Liver (tissue), 9 donors: ENCODE results near the gene PLEKHA6. TPM values are rescaled to one million over a fixed set of nuclear protein-coding genes. Genes with fewer than 3 reads are reported as not detected.

ENCODE experiments used
- DNase-seq: peaks from one replicate; pipeline ENCODE4 v3.0.0-alpha.2; 2017; ENCODE audit warnings: low spot score
- H3K27ac ChIP-seq, 2 donors: one replicate each; pipeline ENCODE4 v1.7.0; 2013; ENCODE audit warnings: inconsistent platforms in 2 of 2, low read length in 2 of 2, control low read depth in 1 of 2, low read depth in 1 of 2, mild to moderate bottlenecking in 1 of 2
- H3K27me3 ChIP-seq, 4 donors: one replicate each; pipeline versions ENCODE4 v1.6.1 to v1.7.0; 2013; ENCODE audit warnings: low read length in 3 of 4, inconsistent platforms in 1 of 4, mild to moderate bottlenecking in 1 of 4, moderate library complexity in 1 of 4; ENCODE audit not compliant: control insufficient read depth in 4 of 4, insufficient read depth in 4 of 4
- H3K36me3 ChIP-seq, 4 donors: one replicate each; pipeline versions ENCODE4 v1.6.1 to v1.7.0; 2013; ENCODE audit warnings: low read length in 3 of 4, mild to moderate bottlenecking in 3 of 4, low read depth in 1 of 4, moderate library complexity in 1 of 4; ENCODE audit not compliant: control insufficient read depth in 4 of 4, insufficient read depth in 3 of 4
- H3K4me1 ChIP-seq, 4 donors: one replicate each; pipeline versions ENCODE4 v1.6.1 to v1.7.0; 2013; ENCODE audit warnings: low read length in 3 of 4, mild to moderate bottlenecking in 3 of 4, moderate library complexity in 1 of 4; ENCODE audit not compliant: control insufficient read depth in 4 of 4, insufficient read depth in 4 of 4
- H3K4me3 ChIP-seq, 3 donors: one replicate each; pipeline versions ENCODE4 v1.6.1 to v1.7.0; 2013; ENCODE audit warnings: low read length in 3 of 3, control low read depth in 1 of 3, low read depth in 1 of 3, mild to moderate bottlenecking in 1 of 3
- H3K9ac ChIP-seq, 2 donors: one replicate each; pipeline ENCODE4 v1.7.0; 2013; ENCODE audit warnings: low read length in 2 of 2, mild to moderate bottlenecking in 2 of 2, moderate library complexity in 2 of 2, control low read depth in 1 of 2, low read depth in 1 of 2
- H3K9me3 ChIP-seq, 4 donors: one replicate each; pipeline versions ENCODE4 v1.6.1 to v1.7.0; 2013; ENCODE audit warnings: low read length in 3 of 4; ENCODE audit not compliant: control insufficient read depth in 4 of 4
- ATF3 ChIP-seq: IDR thresholded peaks from 2 replicates; pipeline ENCODE4 v1.6.1; 2016; ENCODE audit warnings: antibody characterized with exemption
- EGR1 ChIP-seq, 2 donors: IDR thresholded peaks; 2 replicates each; pipeline ENCODE4 v1.6.1; 2016 to 2018; ENCODE audit warnings: antibody characterized with exemption in 2 of 2, low read depth in 2 of 2
- FOXA2 ChIP-seq: IDR thresholded peaks from 2 replicates; pipeline ENCODE4 v1.6.1; 2016; ENCODE audit warnings: antibody characterized with exemption
- GABPA ChIP-seq, 2 donors: IDR thresholded peaks in 1 of 2; conservative IDR thresholded peaks in 1 of 2; 2 replicates each; pipeline ENCODE4 v1.6.1; 2016; ENCODE audit warnings: antibody characterized with exemption in 2 of 2, mild to moderate bottlenecking in 1 of 2, moderate library complexity in 1 of 2
- JUND ChIP-seq, 2 donors: IDR thresholded peaks; 2 replicates each; pipeline ENCODE4 v1.6.1; 2016; ENCODE audit warnings: antibody characterized with exemption in 2 of 2
- NR2F2 ChIP-seq: IDR thresholded peaks from 2 replicates; pipeline ENCODE4 v1.6.1; 2016; ENCODE audit warnings: antibody characterized with exemption
- RAD21 ChIP-seq, 2 donors: IDR thresholded peaks; 2 replicates each; pipeline ENCODE4 v1.6.1; 2016; ENCODE audit warnings: antibody characterized with exemption in 2 of 2, mild to moderate bottlenecking in 2 of 2
- REST ChIP-seq: IDR thresholded peaks from 2 replicates; pipeline ENCODE4 v1.6.1; 2016; ENCODE audit warnings: antibody characterized with exemption, mild to moderate bottlenecking
- SP1 ChIP-seq: IDR thresholded peaks from 2 replicates; pipeline ENCODE4 v1.6.1; 2018; ENCODE audit warnings: antibody characterized with exemption, mild to moderate bottlenecking
- ZBTB33 ChIP-seq: IDR thresholded peaks from 2 replicates; pipeline ENCODE4 v1.6.1; 2016; ENCODE audit warnings: antibody characterized with exemption
- WGBS: extraction: QIAGEN DNeasy Blood & Tissue Kit; methylation state at CpG from one replicate; pipeline ENCODE4 v1.1.7; 2013; 5-methylcytosine and 5-hydroxymethylcytosine counted together
- polyA plus RNA-seq, 2 donors: library from polyadenylated mRNA; stranded (reverse) in 1 of 2; unstranded in 1 of 2; fragments of 200-250 nt in 1 of 2; fragments of >200 nt in 1 of 2; fragmentation: Nextera tagmentation in 1 of 2; extraction: Ambion mirVana in 1 of 2; gene quantifications; one replicate each; pipeline versions ENCODE4 v1.2.1 to v1.2.3, GENCODE V29; 2013 to 2015
- total RNA-seq, 2 donors: library from RNA; depleted of rRNA; stranded (reverse); fragments of >200 nt; gene quantifications; one replicate each; pipeline ENCODE4 v1.2.3, GENCODE V29; 2014
- donor health status: healthy.
- donor health status: healthy.
- donor health status: healthy.
- donor health status: healthy.
- donor health status: healthy.

The PLEKHA6 gene
- total and polyA plus RNA-seq, 4 donors: 5.3 to 12.8 (median 7.6) TPM

- Histone ChIP-seq H3K4me3 (no peak overlapping the region), H3K4me1 (peaks cover 0 to 5% (median 0%) of the 10 kb centered on the region in 4 donors), H3K27ac (no peak overlapping the region), H3K36me3 (no peaks in the 10 kb centered on the region), H3K9me3 (no peaks in the 10 kb centered on the region), H3K27me3 (no peaks in the 10 kb centered on the region), H3K9ac (no peak overlapping the region)
- WGBS: 83% methylated on average over 5 of the region's 5 CpGs
- TF ChIP-seq ATF3 (no peak), GABPA (IDR thresholded peaks at IDR 0.05 in 1 of 2, conservative IDR thresholded peaks at IDR 0.05 in 1 of 2) (no peak), ZBTB33 (no peak), RAD21 (IDR thresholded peaks at IDR 0.05) (no peak), SP1 (no peak), NR2F2 (no peak), EGR1 (IDR thresholded peaks at IDR 0.05; ENCODE audit: low read depth in 2 of 2) (no peak), FOXA2 (no peak)
- DNase-seq: no peak
Measured at GRCh38 chr1:204319027-204319426, 40.7 kb downstream of the PLEKHA6 start.

GRCh38 chr1:204318324-204318723, 41.4 kb downstream of the PLEKHA6 start:
- H3K27ac ChIP-seq: no peak overlapping the region
- H3K27me3 ChIP-seq: no peaks in the 10 kb centered on the region
- DNase-seq: no peak
- H3K36me3 ChIP-seq: no peaks in the 10 kb centered on the region
- H3K9me3 ChIP-seq: no peaks in the 10 kb centered on the region
- 91% methylated on average over 5 of the region's 5 CpGs for WGBS
- H3K4me3 ChIP-seq: no peak overlapping the region
- no peak overlapping the region for H3K9ac ChIP-seq
- peaks cover 0 to 5% (median 0%) of the 10 kb centered on the region in 4 donors for H3K4me1 ChIP-seq
- no peak for TF ChIP-seq JUND (IDR thresholded peaks at IDR 0.05)
- TF ChIP-seq REST: no peak
- TF ChIP-seq ZBTB33: no peak
- no peak for TF ChIP-seq RAD21 (IDR thresholded peaks at IDR 0.05)
- TF ChIP-seq GABPA (IDR thresholded peaks at IDR 0.05 in 1 of 2, conservative IDR thresholded peaks at IDR 0.05 in 1 of 2): no peak
